ENCODE results near the gene DLX1. TPM values are rescaled to one million over a fixed set of nuclear protein-coding genes. Genes with fewer than 3 reads are reported as not detected.
A peak's percentile ranks its signal among the peaks of the same experiment; 100 is the strongest.

DLX1 gene
- polyA plus RNA-seq, 4 donors, result 0.47 to 1.3 TPM; not detected in 2

DNA sequence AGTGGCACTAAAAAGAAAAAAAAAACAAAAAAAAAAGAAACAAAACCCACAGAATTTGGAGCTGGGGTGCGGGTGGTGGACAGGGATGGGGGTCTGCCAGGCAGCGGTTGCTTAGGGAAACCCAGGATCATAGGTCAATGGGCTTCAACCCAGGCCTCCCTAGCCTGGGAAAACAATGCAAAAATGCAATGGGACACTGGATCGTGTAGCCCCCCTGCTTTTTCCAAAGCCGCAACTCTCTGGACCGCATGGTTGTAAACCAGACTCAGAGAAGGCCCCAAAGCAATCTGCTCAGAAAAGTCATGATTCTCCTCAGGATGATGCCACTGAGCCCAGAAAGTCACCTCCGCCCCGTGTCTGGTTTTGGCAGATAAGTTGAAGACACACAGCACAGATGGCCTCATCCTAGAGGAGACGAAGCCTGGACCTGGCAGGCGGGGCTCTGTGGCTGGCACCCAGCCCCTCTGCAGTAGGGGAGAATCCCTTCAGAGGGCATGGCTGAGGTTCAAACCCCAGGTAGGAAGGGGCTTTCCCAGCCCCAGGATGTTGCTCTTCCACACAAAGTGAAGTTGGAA lies 12.3 kb downstream of the DLX1 start:
- no peak for FAIRE-seq
- H3K4me1 ChIP-seq (ENCODE audit: control insufficient read depth in 3 of 3, insufficient read depth in 2 of 3, low read depth in 1 of 3, low read length in 2 of 3), result peaks cover 7 to 30% (median 21%) of the 10 kb centered on the region in 3 donors
- 19 to 30% (median 29%) methylated on average over 9 of the region's 9 CpGs for WGBS, 3 donors

DNA sequence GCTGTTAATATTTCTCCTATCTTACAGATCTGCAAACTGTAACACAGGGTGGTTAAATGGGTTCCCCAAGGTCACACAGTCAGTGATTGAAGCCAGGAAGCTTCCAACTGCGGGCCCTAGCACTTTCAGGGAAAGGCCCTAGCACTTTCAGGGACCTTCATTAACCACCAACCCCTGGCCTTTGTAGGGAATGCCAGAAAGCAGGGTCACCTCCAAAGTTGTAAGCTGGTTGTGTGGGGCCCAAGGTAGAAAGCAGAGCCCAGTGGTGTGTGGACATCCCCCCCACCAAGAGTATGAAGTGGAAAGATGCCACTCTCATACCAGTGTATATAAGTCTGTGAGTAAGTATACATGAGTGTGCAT lies 13.0 kb downstream of the DLX1 start:
- Histone ChIP-seq H3K4me1 (ENCODE audit: control insufficient read depth in 3 of 3, insufficient read depth in 2 of 3, low read depth in 1 of 3, low read length in 2 of 3) (peaks cover 9 to 36% (median 21%) of the 10 kb centered on the region in 3 donors), H3K4me3 (ENCODE audit: low read depth in 1 of 3, low read length in 3 of 3) (no peak overlapping the region), H3K27ac (ENCODE audit: low read depth in 1 of 3, low read length in 2 of 3) (no peak overlapping the region), H3K9me3 (ENCODE audit: control insufficient read depth in 2 of 2, insufficient read depth in 1 of 2, low read depth in 1 of 2, low read length in 1 of 2) (no peaks in the 10 kb centered on the region), H3K27me3 (ENCODE audit: control insufficient read depth in 3 of 3, insufficient read depth in 3 of 3, low read length in 3 of 3) (peaks cover 3 to 100% (median 76%) of the 10 kb centered on the region in 3 donors), H3K36me3 (ENCODE audit: control insufficient read depth in 3 of 3, insufficient read depth in 2 of 3, low read depth in 1 of 3, low read length in 3 of 3) (no peaks in the 10 kb centered on the region)
- FAIRE-seq (no peak), DNase-seq (no peak)
- WGBS, 3 donors, result 32 to 45% (median 38%) methylated on average over 1 of the region's 1 CpG

More for the DNA sequence above, 12.3 kb downstream of the DLX1 start:
- H3K27me3 ChIP-seq (ENCODE audit: control insufficient read depth in 3 of 3, insufficient read depth in 3 of 3, low read length in 3 of 3), result peaks cover 3 to 100% (median 81%) of the 10 kb centered on the region in 3 donors
- no peak overlapping the region for H3K4me3 ChIP-seq (ENCODE audit: low read depth in 1 of 3, low read length in 3 of 3)
- no peak for DNase-seq
- no peaks in the 10 kb centered on the region for H3K9me3 ChIP-seq (ENCODE audit: control insufficient read depth in 2 of 2, insufficient read depth in 1 of 2, low read depth in 1 of 2, low read length in 1 of 2)
- no peak overlapping the region for H3K27ac ChIP-seq (ENCODE audit: low read depth in 1 of 3, low read length in 2 of 3)
- H3K36me3 ChIP-seq (ENCODE audit: control insufficient read depth in 3 of 3, insufficient read depth in 2 of 3, low read depth in 1 of 3, low read length in 3 of 3), result no peaks in the 10 kb centered on the region

DNA sequence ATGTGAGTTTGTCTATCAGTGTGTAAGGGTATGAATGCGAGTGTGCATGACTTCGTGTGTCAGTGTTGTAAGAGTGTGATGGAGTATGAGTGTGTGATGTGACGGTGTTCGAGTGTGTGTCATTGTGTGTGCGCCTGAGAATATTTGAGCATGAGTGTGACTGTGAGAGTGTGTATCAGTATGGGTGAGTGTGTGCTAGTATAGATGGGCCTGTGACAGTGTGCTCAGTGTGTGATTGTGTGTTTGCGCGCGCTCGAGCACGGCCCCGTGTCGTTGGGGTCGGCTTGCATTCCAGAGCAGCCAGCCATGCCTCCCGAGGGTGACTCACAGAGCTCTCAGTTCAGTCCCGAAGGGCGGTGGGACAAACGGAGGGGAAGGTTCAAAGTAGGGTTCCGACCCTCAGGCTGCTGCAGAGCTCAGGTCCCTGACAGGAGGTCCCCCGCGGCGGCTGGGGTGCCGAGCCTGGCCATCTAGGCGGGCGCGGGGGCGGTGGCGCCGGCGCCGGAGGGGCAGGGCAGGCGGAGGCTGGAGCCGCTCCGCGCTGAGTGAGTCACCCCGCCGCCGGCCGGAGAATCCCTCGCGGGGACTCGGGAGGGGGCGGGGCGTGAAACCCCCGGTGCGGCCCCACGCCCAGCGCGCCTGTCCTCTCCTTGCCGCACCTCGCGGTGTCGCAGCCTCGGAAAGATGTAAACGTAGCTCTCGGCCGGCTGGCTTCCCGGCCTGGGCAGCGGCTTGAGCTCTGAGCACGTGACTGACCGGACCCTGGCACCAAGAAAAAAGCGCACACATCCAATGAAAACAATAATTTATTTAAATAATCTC lies 13.6 kb downstream of the DLX1 start:
- peaks cover 9 to 39% (median 21%) of the 10 kb centered on the region in 3 donors for H3K4me1 ChIP-seq (ENCODE audit: control insufficient read depth in 3 of 3, insufficient read depth in 2 of 3, low read depth in 1 of 3, low read length in 2 of 3)
- DNase-seq (peak in 1 of 2 donors; percentile 69), FAIRE-seq (no peak)
- H3K27me3 ChIP-seq (ENCODE audit: control insufficient read depth in 3 of 3, insufficient read depth in 3 of 3, low read length in 3 of 3), result peaks cover 3 to 100% (median 73%) of the 10 kb centered on the region in 3 donors
- no peaks in the 10 kb centered on the region for H3K9me3 ChIP-seq (ENCODE audit: control insufficient read depth in 2 of 2, insufficient read depth in 1 of 2, low read depth in 1 of 2, low read length in 1 of 2)
- peak overlapping the region in 1 of 3 donors; percentile 26 for H3K4me3 ChIP-seq (ENCODE audit: low read depth in 1 of 3, low read length in 3 of 3)
- 3 to 4% (median 3%) methylated on average over 57 to 61 of the region's 61 CpGs for WGBS, 3 donors
- no peak overlapping the region for H3K27ac ChIP-seq (ENCODE audit: low read depth in 1 of 3, low read length in 2 of 3)
- H3K36me3 ChIP-seq (ENCODE audit: control insufficient read depth in 3 of 3, insufficient read depth in 2 of 3, low read depth in 1 of 3, low read length in 3 of 3), result no peaks in the 10 kb centered on the region

DNA sequence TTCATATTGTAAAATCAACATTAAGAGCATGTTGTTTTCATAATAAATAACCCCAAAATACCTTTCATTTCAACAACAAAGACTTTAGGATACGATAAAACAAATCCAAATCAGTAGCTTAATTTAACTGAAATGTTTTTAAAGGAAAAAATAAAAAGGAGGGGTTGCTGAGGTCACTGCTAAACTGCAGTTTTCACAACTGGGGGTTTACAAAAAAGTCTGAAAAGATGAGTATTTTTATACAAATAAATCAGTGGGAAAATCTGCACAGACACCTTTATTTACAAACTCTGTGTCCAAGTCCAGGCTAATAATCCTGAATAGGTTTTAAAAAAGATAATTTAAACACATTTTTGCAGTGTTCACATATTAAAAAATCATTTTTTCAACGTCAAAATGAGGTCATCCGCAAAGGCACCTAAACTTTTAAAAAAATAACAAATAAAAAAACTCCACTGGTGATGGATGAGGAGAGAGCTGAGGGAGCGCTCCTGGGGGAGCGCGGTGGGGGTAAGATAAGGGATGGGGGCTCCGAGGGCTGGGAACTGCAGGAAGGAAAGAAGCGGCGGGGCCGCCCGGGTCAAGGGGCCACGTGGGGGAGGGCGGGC lies 14.3 kb downstream of the DLX1 start:
- Histone ChIP-seq H3K9me3 (ENCODE audit: control insufficient read depth in 2 of 2, insufficient read depth in 1 of 2, low read depth in 1 of 2, low read length in 1 of 2) (no peaks in the 10 kb centered on the region), H3K27ac (ENCODE audit: low read depth in 1 of 3, low read length in 2 of 3) (no peak overlapping the region), H3K36me3 (ENCODE audit: control insufficient read depth in 3 of 3, insufficient read depth in 2 of 3, low read depth in 1 of 3, low read length in 3 of 3) (no peaks in the 10 kb centered on the region), H3K4me3 (ENCODE audit: low read depth in 1 of 3, low read length in 3 of 3) (peak overlapping the region in 2 of 3 donors; percentile 16 to 26), H3K27me3 (ENCODE audit: control insufficient read depth in 3 of 3, insufficient read depth in 3 of 3, low read length in 3 of 3) (peaks cover 0 to 100% (median 69%) of the 10 kb centered on the region in 3 donors), H3K4me1 (ENCODE audit: control insufficient read depth in 3 of 3, insufficient read depth in 2 of 3, low read depth in 1 of 3, low read length in 2 of 3) (peaks cover 9 to 39% (median 18%) of the 10 kb centered on the region in 3 donors)
- no peak for DNase-seq
- WGBS, 3 donors, result 5 to 8% (median 6%) methylated on average over 12 to 13 of the region's 13 CpGs
- no peak for FAIRE-seq

DNA sequence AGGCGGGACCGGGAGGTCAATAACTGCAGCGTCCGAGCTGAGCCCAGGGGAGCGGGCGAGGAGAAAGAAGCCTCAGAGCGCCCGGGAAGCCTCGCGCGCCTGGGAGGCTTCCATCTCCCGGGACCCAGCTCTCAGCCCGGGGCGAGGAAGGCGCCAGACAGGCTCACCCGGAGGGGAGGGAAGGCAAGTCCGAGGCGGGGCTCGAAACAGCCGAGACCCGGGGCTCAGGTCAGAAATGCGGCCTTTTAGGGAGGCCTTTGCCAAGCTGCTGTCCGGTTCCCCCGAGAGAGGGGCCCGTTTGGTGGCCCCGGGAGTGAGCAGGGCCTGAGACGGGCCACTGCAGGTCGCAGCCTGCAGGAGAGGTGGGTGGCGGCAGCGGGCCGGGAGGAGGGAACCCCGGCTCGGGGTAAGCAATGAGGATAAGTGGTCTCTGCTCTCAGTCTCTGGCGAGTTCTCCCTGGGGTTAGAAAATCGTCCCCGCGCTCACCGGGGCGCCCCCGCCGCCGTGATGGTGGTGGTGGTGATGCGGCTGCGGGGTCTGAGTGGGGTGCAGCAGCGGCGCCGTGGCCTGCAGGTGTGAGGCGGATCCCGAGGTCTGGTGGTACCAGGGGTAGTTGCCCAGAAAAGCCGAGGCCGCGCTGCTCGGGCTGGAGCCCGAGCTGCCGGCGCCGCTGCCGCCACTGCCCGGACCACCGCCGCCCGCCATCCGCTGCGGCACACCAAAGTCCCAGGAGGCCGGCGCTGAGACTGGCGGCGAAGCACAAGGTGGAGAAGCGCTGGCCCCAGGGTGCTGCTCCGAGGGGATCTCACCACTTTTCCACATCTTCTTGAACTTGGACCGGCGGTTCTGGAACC lies 15.0 kb downstream of the DLX1 start:
- no peak overlapping the region for H3K27ac ChIP-seq (ENCODE audit: low read depth in 1 of 3, low read length in 2 of 3)
- no peaks in the 10 kb centered on the region for H3K9me3 ChIP-seq (ENCODE audit: control insufficient read depth in 2 of 2, insufficient read depth in 1 of 2, low read depth in 1 of 2, low read length in 1 of 2)
- H3K4me1 ChIP-seq (ENCODE audit: control insufficient read depth in 3 of 3, insufficient read depth in 2 of 3, low read depth in 1 of 3, low read length in 2 of 3), result peaks cover 9 to 35% (median 11%) of the 10 kb centered on the region in 3 donors
- WGBS, 3 donors, result 3 to 4% (median 3%) methylated on average over 57 to 72 of the region's 72 CpGs
- H3K27me3 ChIP-seq (ENCODE audit: control insufficient read depth in 3 of 3, insufficient read depth in 3 of 3, low read length in 3 of 3), result peaks cover 0 to 100% (median 64%) of the 10 kb centered on the region in 3 donors
- peak overlapping the region in 1 of 3 donors; percentile 16 for H3K4me3 ChIP-seq (ENCODE audit: low read depth in 1 of 3, low read length in 3 of 3)
- no peak for FAIRE-seq
- no peaks in the 10 kb centered on the region for H3K36me3 ChIP-seq (ENCODE audit: control insufficient read depth in 3 of 3, insufficient read depth in 2 of 3, low read depth in 1 of 3, low read length in 3 of 3)
- peak in 1 of 2 donors; percentile 38 for DNase-seq

DNA sequence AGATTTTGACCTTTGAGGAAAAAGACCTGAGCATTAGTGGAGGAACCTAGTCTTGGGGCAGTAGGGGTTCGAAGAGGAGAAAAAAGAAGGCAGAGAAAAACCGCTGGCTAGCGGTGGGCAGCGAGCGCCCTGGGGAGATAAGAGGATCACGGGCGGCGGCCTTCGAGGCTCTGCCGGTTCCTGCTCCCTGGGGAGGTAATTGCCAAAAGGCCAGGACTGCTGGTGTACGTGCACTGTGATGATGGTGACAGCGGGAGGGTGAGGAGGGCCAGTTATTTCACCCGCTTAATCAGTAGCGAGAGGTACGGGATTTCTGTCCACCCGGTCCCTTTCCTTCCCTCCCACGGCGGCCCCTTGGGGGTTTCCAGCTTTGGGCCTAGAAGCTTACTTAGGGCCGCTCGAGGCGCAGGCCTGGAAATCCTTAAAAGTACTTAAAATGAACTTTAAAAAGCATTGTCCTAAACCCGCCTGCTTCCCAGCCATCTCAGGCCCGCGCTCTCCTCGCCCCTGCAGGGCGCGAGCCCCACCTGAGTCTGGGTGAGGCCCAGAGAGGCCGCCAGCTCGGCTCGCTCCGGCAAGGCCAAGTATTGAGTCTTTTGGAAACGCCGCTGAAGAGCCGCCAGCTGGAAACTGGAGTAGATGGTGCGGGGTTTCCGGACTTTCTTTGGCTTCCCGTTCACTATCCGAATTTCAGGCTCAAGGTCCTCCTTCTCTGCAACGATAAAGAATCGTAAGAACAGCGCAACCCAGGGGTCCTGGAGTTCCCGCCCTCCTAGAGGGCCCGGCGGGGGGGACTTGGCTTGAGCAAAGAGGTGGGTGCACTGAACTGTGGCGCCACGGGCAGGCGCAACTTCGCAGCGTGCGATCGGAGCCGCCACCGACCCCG lies 15.9 kb downstream of the DLX1 start:
- peak in 1 of 2 donors; percentile 42 for DNase-seq
- H3K4me3 ChIP-seq (ENCODE audit: low read depth in 1 of 3, low read length in 3 of 3), result peak overlapping the region in 2 of 3 donors; percentile 25 to 36
- peaks cover 8 to 36% (median 9%) of the 10 kb centered on the region in 3 donors for H3K4me1 ChIP-seq (ENCODE audit: control insufficient read depth in 3 of 3, insufficient read depth in 2 of 3, low read depth in 1 of 3, low read length in 2 of 3)

DNA sequence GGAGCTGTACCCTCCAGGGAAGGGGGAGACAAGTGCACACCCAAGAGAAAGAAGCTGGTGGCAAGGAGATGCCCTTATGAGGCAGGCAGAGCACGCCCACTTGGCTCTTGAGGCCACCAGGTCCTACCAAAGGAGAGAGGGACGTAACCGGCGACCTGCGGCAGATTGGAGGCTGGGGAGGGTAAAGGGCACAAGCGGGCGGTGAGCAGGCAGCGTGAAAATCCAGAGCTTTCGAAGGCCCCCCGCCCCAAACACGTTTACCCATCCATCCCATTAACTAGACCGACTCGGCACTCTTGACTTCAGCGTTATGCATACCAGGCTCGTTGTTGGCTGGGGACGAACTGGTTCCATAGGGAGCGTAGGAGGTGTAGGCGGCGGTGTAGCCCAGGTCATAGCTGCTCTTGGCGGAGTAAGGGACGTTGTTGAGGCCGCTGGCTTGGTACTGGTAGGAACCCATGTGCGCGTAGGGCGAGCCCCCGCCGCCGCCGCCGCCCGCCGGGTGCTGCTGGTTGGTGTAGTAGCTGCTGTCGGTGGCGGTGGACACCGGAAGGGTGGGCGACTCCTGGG lies 16.6 kb downstream of the DLX1 start:
- WGBS, 3 donors, result 1 to 3% (median 2%) methylated on average over 36 of the region's 36 CpGs
- peaks cover 6 to 40% (median 6%) of the 10 kb centered on the region in 3 donors for H3K4me1 ChIP-seq (ENCODE audit: control insufficient read depth in 3 of 3, insufficient read depth in 2 of 3, low read depth in 1 of 3, low read length in 2 of 3)
- peaks cover 0 to 100% (median 66%) of the 10 kb centered on the region in 3 donors for H3K27me3 ChIP-seq (ENCODE audit: control insufficient read depth in 3 of 3, insufficient read depth in 3 of 3, low read length in 3 of 3)
- DNase-seq (peak in 1 of 2 donors; percentile 61), FAIRE-seq (no peak)
- H3K36me3 ChIP-seq (ENCODE audit: control insufficient read depth in 3 of 3, insufficient read depth in 2 of 3, low read depth in 1 of 3, low read length in 3 of 3), result no peaks in the 10 kb centered on the region
- peak overlapping the region in 1 of 3 donors; percentile 1 for H3K27ac ChIP-seq (ENCODE audit: low read depth in 1 of 3, low read length in 2 of 3)
- H3K4me3 ChIP-seq (ENCODE audit: low read depth in 1 of 3, low read length in 3 of 3), result peak overlapping the region in 2 of 3 donors; percentile 36 to 50
- H3K9me3 ChIP-seq (ENCODE audit: control insufficient read depth in 2 of 2, insufficient read depth in 1 of 2, low read depth in 1 of 2, low read length in 1 of 2), result no peaks in the 10 kb centered on the region

More for the DNA sequence above, 15.9 kb downstream of the DLX1 start:
- 3 to 6% (median 4%) methylated on average over 54 of the region's 54 CpGs for WGBS, 3 donors
- no peak for FAIRE-seq
- no peak overlapping the region for H3K27ac ChIP-seq (ENCODE audit: low read depth in 1 of 3, low read length in 2 of 3)
- no peaks in the 10 kb centered on the region for H3K36me3 ChIP-seq (ENCODE audit: control insufficient read depth in 3 of 3, insufficient read depth in 2 of 3, low read depth in 1 of 3, low read length in 3 of 3)
- peaks cover 0 to 100% (median 66%) of the 10 kb centered on the region in 3 donors for H3K27me3 ChIP-seq (ENCODE audit: control insufficient read depth in 3 of 3, insufficient read depth in 3 of 3, low read length in 3 of 3)
- no peaks in the 10 kb centered on the region for H3K9me3 ChIP-seq (ENCODE audit: control insufficient read depth in 2 of 2, insufficient read depth in 1 of 2, low read depth in 1 of 2, low read length in 1 of 2)
